PFSK-1 (cell line): ENCODE measurements around the gene DIPK1A.

Experiments used
- POLR2AphosphoS5 ChIP-seq: IDR thresholded peaks from 2 replicates; pipeline ENCODE4 v1.6.1; 2012; ENCODE audit warnings: low read depth, mild to moderate bottlenecking, control low read depth, low read length, moderate library complexity
- TAF1 ChIP-seq: IDR thresholded peaks from 2 replicates; pipeline ENCODE4 v1.6.1; 2012; ENCODE audit warnings: low read length, control low read depth, borderline replicate concordance; ENCODE audit not compliant: insufficient read depth
- TF ChIP-seq, protein P1 (sequence below), 2 experiments: IDR thresholded peaks; 2 replicates each; pipeline versions ENCODE4 v1.6.1 to v1.8.0; 2011 to 2012; ENCODE audit warnings: low read depth in 2 of 2, low read length in 2 of 2, control low read depth in 1 of 2, inconsistent platforms in 1 of 2, mild to moderate bottlenecking in 1 of 2, moderate library complexity in 1 of 2; ENCODE audit not compliant: insufficient read depth in 1 of 2

DNA sequence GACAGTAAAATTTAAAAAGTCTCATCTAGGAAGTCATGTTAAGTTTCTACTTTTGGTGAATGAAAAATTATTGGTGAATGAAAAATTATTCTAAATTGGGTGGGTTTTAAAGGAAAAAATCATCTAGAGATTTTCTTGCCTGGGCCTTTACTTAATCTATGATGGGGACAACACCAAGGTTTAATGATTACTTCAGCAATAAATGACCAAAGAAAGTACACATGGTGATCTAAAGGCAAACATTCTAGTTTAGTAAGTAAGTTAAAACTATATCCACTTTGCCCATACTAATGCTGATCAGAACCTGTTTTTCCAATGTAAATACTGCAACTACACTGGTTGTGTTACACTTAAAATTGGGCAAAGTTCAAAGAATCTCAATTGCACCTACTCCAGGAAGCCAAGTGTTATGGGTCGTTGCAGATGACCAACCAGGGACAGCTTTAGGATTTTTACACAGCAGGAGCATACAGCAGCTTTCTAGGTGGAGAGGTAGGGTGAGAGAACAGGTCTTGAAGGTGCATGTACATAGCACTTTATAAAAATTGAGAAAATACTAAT, 144.0 kb downstream of the DIPK1A start:
- TF ChIP-seq, protein P1, sequence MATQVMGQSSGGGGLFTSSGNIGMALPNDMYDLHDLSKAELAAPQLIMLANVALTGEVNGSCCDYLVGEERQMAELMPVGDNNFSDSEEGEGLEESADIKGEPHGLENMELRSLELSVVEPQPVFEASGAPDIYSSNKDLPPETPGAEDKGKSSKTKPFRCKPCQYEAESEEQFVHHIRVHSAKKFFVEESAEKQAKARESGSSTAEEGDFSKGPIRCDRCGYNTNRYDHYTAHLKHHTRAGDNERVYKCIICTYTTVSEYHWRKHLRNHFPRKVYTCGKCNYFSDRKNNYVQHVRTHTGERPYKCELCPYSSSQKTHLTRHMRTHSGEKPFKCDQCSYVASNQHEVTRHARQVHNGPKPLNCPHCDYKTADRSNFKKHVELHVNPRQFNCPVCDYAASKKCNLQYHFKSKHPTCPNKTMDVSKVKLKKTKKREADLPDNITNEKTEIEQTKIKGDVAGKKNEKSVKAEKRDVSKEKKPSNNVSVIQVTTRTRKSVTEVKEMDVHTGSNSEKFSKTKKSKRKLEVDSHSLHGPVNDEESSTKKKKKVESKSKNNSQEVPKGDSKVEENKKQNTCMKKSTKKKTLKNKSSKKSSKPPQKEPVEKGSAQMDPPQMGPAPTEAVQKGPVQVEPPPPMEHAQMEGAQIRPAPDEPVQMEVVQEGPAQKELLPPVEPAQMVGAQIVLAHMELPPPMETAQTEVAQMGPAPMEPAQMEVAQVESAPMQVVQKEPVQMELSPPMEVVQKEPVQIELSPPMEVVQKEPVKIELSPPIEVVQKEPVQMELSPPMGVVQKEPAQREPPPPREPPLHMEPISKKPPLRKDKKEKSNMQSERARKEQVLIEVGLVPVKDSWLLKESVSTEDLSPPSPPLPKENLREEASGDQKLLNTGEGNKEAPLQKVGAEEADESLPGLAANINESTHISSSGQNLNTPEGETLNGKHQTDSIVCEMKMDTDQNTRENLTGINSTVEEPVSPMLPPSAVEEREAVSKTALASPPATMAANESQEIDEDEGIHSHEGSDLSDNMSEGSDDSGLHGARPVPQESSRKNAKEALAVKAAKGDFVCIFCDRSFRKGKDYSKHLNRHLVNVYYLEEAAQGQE (IDR thresholded peaks at IDR 0.05; ENCODE audit: insufficient read depth in 1 of 2, low read depth in 2 of 2, low read length in 2 of 2) = no peak
- no peak for TF ChIP-seq TAF1
- TF ChIP-seq POLR2AphosphoS5 = no peak
